Measurements from ENCODE around the gene ERICH3. TPM values are rescaled to one million over a fixed set of nuclear protein-coding genes. Genes with fewer than 3 reads are reported as not detected.

Gene ERICH3
- polyA plus RNA-seq, 1 donor (not counting 4 experiments of a cell fraction or from before 2014, with no cell fraction given), result not detected

DNA sequence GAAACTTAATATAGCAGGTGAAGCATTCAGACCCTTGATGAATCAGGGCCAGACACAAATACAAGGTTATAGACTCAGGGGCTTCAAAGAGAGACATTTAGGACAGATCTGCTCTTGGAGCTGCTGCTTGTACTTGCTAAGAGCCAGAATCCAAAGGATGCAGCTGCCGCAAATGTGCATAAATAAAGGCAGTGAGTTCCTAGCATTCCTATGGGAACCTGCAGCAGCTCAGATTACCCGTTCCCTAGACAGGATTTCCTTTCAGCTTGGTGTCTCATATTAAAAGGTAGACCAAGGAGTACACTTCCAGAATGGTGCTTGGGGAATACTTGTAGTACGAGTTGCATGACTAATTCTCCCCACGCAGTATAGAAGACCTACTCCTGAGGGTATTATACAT lies 151.4 kb downstream of the ERICH3 start:
- FAIRE-seq, result no peak
- no peak overlapping the region for H3K4me2 ChIP-seq (ENCODE audit: control insufficient read depth, extremely low read depth, insufficient read depth, low read depth, low read length)
- no peaks in the 10 kb centered on the region for H3K9me3 ChIP-seq (ENCODE audit: control insufficient read depth, low read depth, low read length)
- H3K27ac ChIP-seq (ENCODE audit: control insufficient read depth, insufficient read depth, low read length), result no peak overlapping the region
- H2AFZ ChIP-seq (ENCODE audit: control insufficient read depth, low read length), result no peak overlapping the region
- no peaks in the 10 kb centered on the region for H4K20me1 ChIP-seq (ENCODE audit: control insufficient read depth, extremely low read depth, insufficient read depth, low read length)
- no peak for DNase-seq (ENCODE audit: low read depth, low spot score)
- no peaks in the 10 kb centered on the region for H3K36me3 ChIP-seq (ENCODE audit: control insufficient read depth in 2 of 2, extremely low read depth in 1 of 2, insufficient read depth in 2 of 2, low read length in 2 of 2)
- no peaks in the 10 kb centered on the region for H3K79me2 ChIP-seq (ENCODE audit: control insufficient read depth, insufficient read depth, low read length)
- H3K27me3 ChIP-seq (ENCODE audit: control insufficient read depth, extremely low read depth, insufficient read depth, low read length), result no peaks in the 10 kb centered on the region
- H3K9ac ChIP-seq (ENCODE audit: control insufficient read depth, extremely low read depth, insufficient read depth, low read length), result no peak overlapping the region
- TF ChIP-seq CTCF (optimal IDR thresholded peaks at IDR 0.05 in 1 of 3, IDR thresholded peaks at IDR 0.05 in 1 of 3, conservative IDR thresholded peaks at IDR 0.05 in 1 of 3; ENCODE audit: extremely low read depth in 1 of 3, insufficient read depth in 2 of 3, low read length in 3 of 3), result no peak
- no peak for TF ChIP-seq EZH2 (IDR thresholded peaks at IDR 0.05; ENCODE audit: low read length)
- no peaks in the 10 kb centered on the region for H3K9me1 ChIP-seq (ENCODE audit: control insufficient read depth, extremely low read depth, insufficient read depth, low read length)
- no peak overlapping the region for H3K4me3 ChIP-seq (ENCODE audit: control insufficient read depth in 2 of 3, extremely low read depth in 1 of 3, insufficient read depth in 2 of 3, low read depth in 1 of 3, low read length in 3 of 3)
- dilution Hi-C loops (cut with MboI; ENCODE audit: extremely low pct_ligation_motif_present, low sequenced_read_pairs), result no loop called here
- no peaks in the 10 kb centered on the region for H3K4me1 ChIP-seq (ENCODE audit: control insufficient read depth, extremely low read depth, insufficient read depth, low read length)

Other genes starting within 250 kb of the ERICH3 start
- gene LRRC53, start 161.2 kb downstream of the ERICH3 start, polyA plus RNA-seq, result not detected in 3 replicates
- gene CRYZ, start 59.3 kb upstream of the ERICH3 start, polyA plus RNA-seq, result 149 to 213 TPM (median 151 TPM) in 3 replicates
- 14.3 to 25.9 TPM (median 14.7 TPM) in 3 replicates for gene TYW3, start 59.4 kb upstream of the ERICH3 start, polyA plus RNA-seq

Measured in keratinocyte (primary cell).